ENCODE measurements around the gene FBXO27. TPM values are rescaled to one million over a fixed set of nuclear protein-coding genes. Genes with fewer than 3 reads are reported as not detected.

FBXO27 gene
- total RNA-seq, 4 donors from 2014 or later: 3.0 to 9.7 (median 3.8) TPM

- WGBS, 2 donors (ENCODE audit: low coverage in 1 of 2): 36 to 38% methylated on average over 3 to 6 of the region's 6 CpGs
- no peak overlapping the region for H3K27ac ChIP-seq
- no peaks in the 10 kb centered on the region for H3K27me3 ChIP-seq
- no peak overlapping the region for H3K4me3 ChIP-seq
- peaks cover 0 to 11% of the 10 kb centered on the region in 2 donors for H3K36me3 ChIP-seq
- H3K4me1 ChIP-seq: no peaks in the 10 kb centered on the region
- TF ChIP-seq POLR2A (IDR thresholded peaks at IDR 0.05) (no peak), POLR2AphosphoS5 (IDR thresholded peaks at IDR 0.05) (no peak), EP300 (IDR thresholded peaks at IDR 0.05) (no peak), CTCF (IDR thresholded peaks at IDR 0.05) (no peak)
- peaks cover 0 to 6% (median 0%) of the 10 kb centered on the region in 3 donors for H3K9me3 ChIP-seq
- no peak for ATAC-seq
Observed at GRCh38 chr19:39017026-39017425, 15.3 kb downstream of the FBXO27 start.

GRCh38 chr19:39014037-39014436 is 18.3 kb downstream of the FBXO27 start:
- TF ChIP-seq CTCF (IDR thresholded peaks at IDR 0.05): no peak
- TF ChIP-seq POLR2A (IDR thresholded peaks at IDR 0.05): no peak
- TF ChIP-seq EP300 (IDR thresholded peaks at IDR 0.05): no peak
- TF ChIP-seq POLR2AphosphoS5 (IDR thresholded peaks at IDR 0.05): no peak

GRCh38 chr19:39009001-39009400 is 23.3 kb downstream of the FBXO27 start:
- Histone ChIP-seq H3K36me3 (peaks cover 0 to 7% of the 10 kb centered on the region in 2 donors), H3K4me1 (no peaks in the 10 kb centered on the region), H3K9me3 (no peaks in the 10 kb centered on the region), H3K4me3 (no peak overlapping the region), H3K27me3 (peaks cover 5% of the 10 kb centered on the region), H3K27ac (no peak overlapping the region)
- WGBS, 2 donors (ENCODE audit: low coverage in 1 of 2): 78 to 84% methylated on average over 4 to 5 of the region's 6 CpGs
- no peak for ATAC-seq
- TF ChIP-seq CTCF (IDR thresholded peaks at IDR 0.05) (no peak), POLR2A (IDR thresholded peaks at IDR 0.05) (no peak), POLR2AphosphoS5 (IDR thresholded peaks at IDR 0.05) (no peak), EP300 (IDR thresholded peaks at IDR 0.05) (no peak)

More at GRCh38 chr19:39014037-39014436, 18.3 kb downstream of the FBXO27 start:
- H3K4me1 ChIP-seq: no peaks in the 10 kb centered on the region
- H3K27ac ChIP-seq: no peak overlapping the region
- peaks cover 0 to 11% of the 10 kb centered on the region in 2 donors for H3K36me3 ChIP-seq
- H3K27me3 ChIP-seq: no peaks in the 10 kb centered on the region
- no peak overlapping the region for H3K4me3 ChIP-seq
- ATAC-seq: no peak
- 67 to 80% methylated on average over 4 of the region's 7 CpGs for WGBS, 2 donors (ENCODE audit: low coverage in 1 of 2)
- H3K9me3 ChIP-seq: no peaks in the 10 kb centered on the region

- Histone ChIP-seq H3K4me3 (no peak overlapping the region), H3K27me3 (peaks cover 7% of the 10 kb centered on the region), H3K9me3 (no peaks in the 10 kb centered on the region), H3K36me3 (no peaks in the 10 kb centered on the region), H3K4me1 (no peaks in the 10 kb centered on the region), H3K27ac (no peak overlapping the region)
- 91 to 100% methylated on average over 4 to 6 of the region's 6 CpGs for WGBS, 2 donors (ENCODE audit: low coverage in 1 of 2)
- ATAC-seq: no peak
- TF ChIP-seq POLR2AphosphoS5 (IDR thresholded peaks at IDR 0.05) (no peak), EP300 (IDR thresholded peaks at IDR 0.05) (no peak), POLR2A (IDR thresholded peaks at IDR 0.05) (no peak), CTCF (IDR thresholded peaks at IDR 0.05) (no peak)
Observed at GRCh38 chr19:39008137-39008536, 24.2 kb downstream of the FBXO27 start.

GRCh38 chr19:39007096-39007495 is 25.3 kb downstream of the FBXO27 start:
- Histone ChIP-seq H3K36me3 (no peaks in the 10 kb centered on the region), H3K27me3 (peaks cover 13% of the 10 kb centered on the region), H3K9me3 (no peaks in the 10 kb centered on the region), H3K4me3 (no peak overlapping the region), H3K4me1 (no peaks in the 10 kb centered on the region), H3K27ac (no peak overlapping the region)
- TF ChIP-seq EP300 (IDR thresholded peaks at IDR 0.05): no peak
- no peak for TF ChIP-seq CTCF (IDR thresholded peaks at IDR 0.05)
- no peak for TF ChIP-seq POLR2AphosphoS5 (IDR thresholded peaks at IDR 0.05)
- TF ChIP-seq POLR2A (IDR thresholded peaks at IDR 0.05): no peak
- 19 to 33% methylated on average over 1 to 3 of the region's 3 CpGs for WGBS, 2 donors (ENCODE audit: low coverage in 1 of 2)
- no peak for ATAC-seq

Measured in gastroesophageal sphincter (tissue), 4 donors.